Stimulated activated CD4-positive, alpha-beta T cell treated with anti-CD3 and anti-CD28 coated beads, Interleukin-1b, Interleukin-23, amount 100 ng/mL, for 48 hours (primary cell): ENCODE results near the gene CNTNAP4.
A peak's percentile ranks its signal among the peaks of the same experiment; 100 is the strongest.

Source experiments
- DNase-seq: peaks from one replicate; pipeline ENCODE4 v3.0.0-alpha.2; 2020

Gene CNTNAP4

DNA sequence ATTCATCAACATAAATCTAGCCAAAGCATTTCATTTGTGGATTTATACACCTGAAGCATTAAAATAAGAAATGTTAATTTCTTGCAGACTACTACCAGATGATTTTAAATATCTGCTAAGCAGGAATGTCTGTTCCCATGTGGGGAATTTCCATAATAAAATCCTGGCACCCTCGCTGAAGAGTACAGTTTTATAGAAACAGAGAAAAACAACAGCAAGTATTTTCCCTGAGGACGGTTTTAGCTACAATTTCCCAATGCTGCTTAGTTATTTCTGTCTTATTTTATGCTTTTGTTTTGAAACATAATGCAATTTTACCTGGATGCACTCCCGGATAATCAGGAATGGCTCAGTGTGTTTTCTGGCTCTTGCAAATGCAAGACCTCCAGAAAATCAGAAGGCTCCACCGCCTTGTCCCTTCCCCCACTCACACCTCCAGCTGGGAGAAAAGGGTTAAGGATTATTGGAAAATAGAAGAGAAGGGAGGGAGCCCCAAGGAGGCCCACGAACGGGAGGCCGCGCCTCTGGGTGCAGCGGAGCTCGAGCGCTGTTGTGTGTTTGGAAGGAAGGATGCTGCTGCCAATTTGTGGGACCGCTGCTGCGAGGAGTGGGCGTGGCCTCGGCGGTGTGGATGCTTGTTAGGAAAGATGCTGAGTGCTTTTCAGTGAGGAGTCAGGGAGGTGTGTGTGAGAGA is at the start of gene CNTNAP4:
Gene CNTNAP4 (plus strand): TSS at position 657 of the 694 bp plus-strand sequence. CDS start 262 bp downstream, outside the sequence.
- DNase-seq = no peak

GRCh38 chr16:76228546-76229146 is 48.6 kb upstream of the CNTNAP4 start:
- DNase-seq = no peak

DNA sequence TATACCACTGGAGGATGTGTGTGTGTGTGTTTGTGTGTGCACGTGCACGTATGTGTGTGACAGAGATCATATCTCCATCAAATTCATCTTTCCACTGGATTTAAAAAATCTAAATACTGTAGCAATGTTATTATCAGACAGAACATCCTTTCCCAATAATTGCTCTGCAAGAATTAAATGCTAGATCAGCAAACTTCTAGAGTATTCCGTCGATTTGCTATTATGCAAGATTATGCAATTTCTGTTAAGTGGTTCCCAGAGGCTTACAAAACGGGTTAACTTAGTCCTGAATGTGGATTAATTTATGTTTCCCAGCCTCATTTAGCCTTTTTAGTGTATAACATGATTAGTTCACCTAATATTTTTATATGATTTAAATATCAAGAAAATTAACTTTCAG is 44.5 kb upstream of the CNTNAP4 start:
- no peak for DNase-seq

DNA sequence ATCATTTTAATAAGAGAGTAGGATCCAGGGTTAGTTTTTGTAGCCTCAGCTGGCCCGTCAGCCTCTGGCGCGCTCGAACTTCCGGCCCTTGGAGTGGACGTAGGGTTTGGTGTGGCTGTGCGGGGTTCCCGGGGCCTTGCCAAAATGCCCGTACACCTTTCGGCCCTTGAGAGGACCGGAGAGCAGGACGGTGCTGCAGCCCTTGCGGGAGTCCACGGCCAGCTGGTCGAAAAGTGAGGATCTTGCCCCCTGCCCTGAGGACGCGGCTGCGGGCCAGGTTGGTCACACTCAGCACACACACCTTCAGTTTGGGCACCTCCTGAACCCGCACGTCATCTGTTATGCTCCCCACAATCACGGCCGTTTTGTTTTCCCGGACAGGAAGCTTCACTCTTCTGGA is 42.2 kb upstream of the CNTNAP4 start:
- DNase-seq = no peak

DNA sequence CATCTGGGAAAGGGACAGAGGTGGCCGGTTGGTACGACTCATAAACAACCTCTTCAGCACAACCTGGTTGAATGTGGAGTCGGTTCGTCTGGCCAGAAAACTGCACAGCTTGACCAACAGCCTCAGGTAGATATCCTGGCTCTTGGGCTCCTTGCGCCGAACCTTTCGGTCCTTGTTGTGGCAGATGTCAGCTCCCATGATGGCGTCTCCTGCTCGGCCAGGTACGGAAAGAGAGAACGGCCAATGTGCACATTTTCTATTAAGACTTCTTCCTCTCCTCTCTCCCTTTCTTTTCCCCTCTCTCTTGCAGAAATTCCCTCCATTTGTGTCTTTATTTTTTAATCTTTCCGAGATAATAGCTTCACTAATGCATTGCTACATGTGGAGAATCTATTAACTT is 41.8 kb upstream of the CNTNAP4 start:
- no peak for DNase-seq

DNA sequence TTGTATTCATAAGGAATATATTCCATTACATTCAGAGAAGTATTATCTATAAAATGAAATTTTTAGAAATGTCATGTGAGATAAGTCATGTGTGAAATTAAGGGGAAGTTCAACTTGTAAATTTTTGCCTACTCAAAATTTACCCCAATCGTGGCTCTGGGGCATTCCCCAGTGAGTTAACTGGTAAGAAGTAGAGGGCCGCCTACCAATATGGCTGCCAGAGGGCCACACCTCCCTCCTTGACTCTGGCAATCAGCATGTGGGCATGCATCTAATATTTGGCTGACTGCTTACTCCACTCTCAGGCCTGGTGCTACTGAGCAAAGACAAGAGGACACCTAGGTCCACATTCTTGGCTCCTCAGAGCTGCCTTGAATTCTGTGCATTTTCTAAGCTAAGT is 39.7 kb upstream of the CNTNAP4 start:
- DNase-seq = no peak

DNA sequence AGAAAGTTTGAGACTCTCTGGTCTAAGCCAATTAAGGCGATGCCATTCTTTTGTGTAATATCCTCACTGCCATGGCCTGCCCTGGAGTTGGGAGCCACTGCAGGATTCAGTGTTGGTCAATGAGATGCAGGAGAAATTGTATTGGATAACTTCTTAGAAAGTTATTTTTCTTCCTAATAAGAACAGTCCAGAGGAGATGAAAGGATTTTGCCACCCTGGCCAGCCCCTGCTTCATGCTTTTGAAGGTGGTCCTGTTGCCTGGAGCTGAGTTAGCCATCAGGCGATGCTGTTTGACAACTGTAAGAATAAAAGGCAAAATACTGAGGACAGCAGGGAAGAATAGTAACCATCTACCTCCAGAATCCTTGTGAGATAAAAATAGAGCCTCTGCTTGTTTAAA is 35.4 kb upstream of the CNTNAP4 start:
- no peak for DNase-seq

GRCh38 chr16:76243620-76244019 is 33.6 kb upstream of the CNTNAP4 start:
- DNase-seq = no peak

GRCh38 chr16:76246587-76246986 is 30.6 kb upstream of the CNTNAP4 start:
- no peak for DNase-seq

DNA sequence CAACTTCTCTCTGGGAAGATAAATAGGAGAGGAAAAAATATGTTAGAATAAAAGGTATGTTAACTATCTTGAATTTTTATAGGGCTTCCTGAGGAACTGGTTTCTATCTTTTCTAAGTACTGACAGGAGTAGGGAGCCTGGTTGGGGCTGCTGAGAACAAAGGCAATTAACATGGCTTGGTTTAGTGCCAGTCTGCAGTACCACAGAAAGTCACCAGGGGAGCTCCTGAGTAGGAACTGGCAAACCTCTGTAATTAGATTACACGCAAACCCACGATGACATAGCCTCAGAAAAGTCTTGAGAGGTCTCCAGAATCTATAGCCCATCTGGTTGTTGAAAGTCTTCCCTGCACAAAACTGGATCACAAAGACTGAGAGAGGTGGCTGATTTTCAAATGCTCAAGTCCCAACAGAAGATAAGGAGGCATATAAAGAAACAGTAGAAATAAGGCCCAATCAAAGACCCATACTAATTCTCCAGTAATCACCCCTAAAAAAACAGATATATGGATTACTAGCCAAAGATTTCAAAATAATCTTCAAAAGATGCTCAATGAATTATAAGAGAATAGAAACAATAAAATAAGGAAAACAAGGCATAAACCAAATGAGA is 11.7 kb upstream of the CNTNAP4 start:
- peak; percentile 5 for DNase-seq

- DNase-seq = no peak
These were observed 8.4 kb upstream of the CNTNAP4 start for GRCh38 chr16:76268824-76269223.

GRCh38 chr16:76277460-76278030 is 344 bp downstream of the CNTNAP4 start:
- DNase-seq = no peak

DNA sequence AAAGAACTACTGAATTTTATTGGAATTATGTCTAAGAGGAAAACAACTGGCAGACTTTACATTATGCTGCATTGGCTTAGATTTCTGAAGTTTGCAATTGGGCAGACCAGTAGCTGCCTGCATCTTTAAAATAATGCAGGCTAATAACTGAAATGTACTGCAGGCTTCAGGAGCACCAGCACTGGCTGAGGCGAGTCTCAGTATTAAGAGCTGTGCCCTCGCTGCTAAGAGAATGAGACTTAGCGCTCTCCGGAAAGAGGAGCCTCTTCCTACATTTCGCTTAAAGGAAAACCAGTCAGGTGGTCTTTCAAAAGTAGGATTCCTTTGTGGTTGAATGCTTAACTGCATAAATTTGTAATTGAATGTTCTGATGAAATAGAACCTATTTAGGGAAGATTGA is 885 bp downstream of the CNTNAP4 start:
- DNase-seq = no peak

DNA sequence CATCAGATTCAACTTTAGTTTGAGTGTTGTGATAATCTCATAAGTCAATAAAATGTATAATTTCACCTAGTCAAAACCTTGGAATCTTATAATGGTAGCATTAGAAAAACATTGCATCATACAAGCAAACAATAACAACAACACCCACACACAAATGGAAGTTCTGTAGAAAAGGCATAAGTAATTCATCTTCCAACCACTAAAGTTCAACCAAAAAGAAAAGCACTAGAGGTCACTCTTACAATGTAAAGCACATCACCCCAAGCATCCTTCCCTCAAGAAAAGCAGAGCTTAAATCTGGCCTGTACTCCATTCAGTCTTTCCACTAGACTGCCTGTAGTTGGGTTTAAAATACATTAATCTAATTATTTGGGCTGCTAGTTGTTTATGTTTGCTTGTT is 1.8 kb downstream of the CNTNAP4 start:
- DNase-seq = no peak

DNA sequence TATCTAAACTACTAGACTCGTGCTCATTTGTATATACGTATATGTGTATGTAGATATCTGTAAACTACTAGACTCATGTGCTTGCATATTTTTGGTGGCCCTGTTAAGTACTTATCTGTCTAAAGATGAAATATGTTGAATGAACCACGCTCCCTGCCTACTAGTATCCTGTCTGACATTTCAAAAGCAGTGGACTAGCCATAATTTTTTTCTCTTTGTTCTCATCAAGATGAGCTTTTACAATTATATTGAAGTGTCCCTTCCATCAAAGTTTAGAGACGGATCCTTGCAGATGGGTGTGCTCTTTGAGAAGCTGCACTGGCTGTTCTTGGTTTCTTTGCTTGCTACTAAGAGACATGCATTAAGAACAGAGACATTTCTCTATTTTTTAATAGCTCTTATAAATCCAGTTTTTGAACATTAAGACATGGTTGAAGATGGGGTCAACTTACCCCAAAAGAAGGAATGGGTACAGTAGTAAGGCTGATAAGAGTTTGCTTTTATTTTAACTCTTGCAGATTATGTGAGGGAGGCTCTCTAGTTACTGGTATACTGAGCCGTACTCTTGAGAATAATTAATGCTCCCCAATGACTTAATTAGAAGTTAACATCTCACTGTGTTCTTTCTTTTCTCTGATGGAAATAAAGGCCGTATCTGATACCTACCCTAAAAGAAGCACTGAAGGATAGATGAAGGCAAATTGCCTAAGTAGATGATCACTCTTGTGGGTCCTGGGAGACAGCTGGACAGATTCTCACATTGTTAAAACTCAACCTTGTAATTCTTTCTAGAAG is 3.4 kb downstream of the CNTNAP4 start:
- DNase-seq = no peak

DNA sequence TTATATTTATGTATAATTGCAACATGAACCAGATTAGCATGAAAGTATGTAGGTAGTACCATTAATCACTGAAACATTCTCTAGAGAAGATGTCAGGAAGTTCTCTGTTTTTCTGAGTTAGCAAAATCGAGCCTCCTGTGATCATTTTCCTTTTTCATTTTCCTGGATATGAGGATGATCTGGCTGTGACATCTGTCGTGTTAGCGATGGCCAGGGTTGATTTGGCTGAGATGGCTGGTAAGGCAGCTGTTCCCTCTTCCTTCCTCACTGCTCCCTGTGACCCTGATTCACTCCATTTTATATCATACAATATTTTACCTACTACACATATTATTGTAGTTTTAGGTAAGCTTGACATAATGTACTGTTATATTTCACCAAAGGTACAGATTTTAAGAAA is 10.3 kb downstream of the CNTNAP4 start:
- no peak for DNase-seq

DNA sequence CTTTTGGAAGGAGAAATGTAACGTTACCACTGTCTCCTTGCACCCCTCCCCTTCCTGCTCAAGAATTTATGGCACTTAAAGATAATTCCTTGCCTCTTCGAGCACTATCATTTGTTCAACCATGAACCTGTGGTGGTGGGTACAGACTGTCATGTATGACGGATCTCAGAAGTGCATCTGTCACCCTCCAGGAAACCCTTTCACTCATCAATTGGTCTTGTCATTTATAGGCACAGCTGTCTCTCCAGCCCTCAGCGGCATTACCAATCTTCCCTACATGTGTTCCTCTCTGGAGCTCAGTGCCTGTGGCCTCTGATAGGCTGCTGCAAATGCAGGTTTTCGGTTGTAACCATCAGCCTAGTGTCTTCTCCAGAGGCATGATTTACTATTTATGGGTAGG is 15.0 kb downstream of the CNTNAP4 start:
- DNase-seq = no peak

GRCh38 chr16:76293980-76294379 is 16.8 kb downstream of the CNTNAP4 start:
- no peak for DNase-seq

DNA sequence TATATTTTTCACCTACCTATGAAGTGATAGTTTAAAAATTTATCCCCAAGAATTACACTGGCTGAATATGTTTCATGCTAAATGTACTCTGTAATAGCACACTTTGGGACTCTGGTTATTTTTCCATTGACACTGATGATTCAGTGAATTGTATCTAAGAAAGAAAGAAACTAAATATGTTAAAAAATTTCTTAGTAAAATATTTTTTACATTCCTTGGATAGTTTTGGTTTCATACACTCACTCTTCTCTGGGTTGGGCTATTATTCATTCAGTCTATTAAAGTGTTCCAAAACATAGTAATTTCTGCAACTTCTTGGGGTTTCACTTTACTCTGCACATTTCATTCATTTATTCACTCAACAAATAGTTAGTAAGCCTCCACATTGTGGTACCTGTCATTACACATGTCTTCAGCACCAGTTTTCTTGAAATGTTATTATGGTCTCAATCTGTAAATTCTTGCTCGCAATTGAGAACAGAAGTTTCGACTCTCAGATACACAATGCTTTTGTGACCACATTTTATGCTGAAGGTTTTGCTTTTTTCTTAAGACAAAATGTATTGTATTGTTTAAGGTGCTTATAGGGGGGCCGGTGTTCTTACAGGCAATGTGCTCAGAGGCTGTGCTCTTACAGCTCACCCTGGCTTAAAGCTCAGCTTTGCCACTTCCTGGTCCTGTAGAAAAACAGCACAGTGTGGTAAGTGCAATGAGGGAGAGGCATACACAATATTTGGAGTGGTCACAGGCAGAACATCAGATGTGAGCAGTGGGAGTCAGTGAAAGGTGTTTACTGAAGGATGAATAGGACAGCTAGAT is 17.4 kb downstream of the CNTNAP4 start:
- no peak for DNase-seq

DNA sequence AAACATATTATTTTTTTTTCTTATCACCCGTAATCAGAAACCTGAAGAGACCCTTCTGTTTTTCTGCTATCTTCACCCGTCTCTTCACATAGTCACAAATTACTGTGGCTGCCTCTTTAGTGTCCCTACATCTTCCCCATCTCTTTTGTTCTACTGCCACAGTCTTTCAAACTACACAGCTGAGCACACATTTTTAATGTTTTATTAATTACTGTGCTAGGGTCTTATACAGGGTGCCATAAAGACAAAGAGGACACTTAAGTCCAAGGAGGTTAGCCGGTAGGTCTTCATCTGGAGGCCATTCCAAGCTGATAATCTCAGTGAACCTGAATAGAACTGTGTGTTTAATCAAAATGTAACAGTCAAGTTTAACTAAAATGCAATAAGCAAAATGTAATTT is 20.7 kb downstream of the CNTNAP4 start:
- no peak for DNase-seq

DNA sequence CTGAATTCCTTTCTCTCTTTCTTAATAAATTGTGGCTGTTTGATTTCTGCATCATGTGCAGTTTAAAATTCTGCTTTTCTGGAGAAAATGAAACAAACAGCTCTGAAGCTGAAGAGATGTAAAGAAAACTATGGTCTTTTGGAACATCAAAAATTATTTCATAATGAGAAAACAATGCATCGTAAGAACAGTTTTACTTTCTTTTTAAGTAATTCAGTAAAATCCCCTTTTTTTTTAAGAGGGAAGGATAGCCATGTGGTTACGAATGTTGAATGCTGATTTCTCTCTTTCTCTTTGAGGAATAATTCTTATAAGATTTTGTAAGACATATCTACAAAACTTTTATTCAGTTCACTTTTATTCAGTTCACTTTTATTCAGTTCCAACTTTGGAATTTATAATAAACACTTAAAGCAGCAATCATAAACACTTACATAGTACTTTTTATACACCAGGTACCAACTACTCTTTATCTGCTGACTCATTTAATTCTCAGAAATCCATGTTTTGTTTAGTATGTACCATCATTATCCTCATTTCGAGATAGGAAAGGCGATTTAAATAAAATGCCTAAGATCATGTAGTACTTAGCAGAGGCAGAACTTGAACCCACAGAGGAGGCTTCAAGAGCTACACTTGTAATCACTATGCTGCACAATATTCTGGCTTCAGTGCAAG is 26.6 kb downstream of the CNTNAP4 start:
- DNase-seq = no peak
